GM23248 (cell line): ENCODE data around the gene GRM7.

Source experiments
- EZH2 ChIP-seq: fragments of 200-600 bp; sonication (generic); IDR thresholded peaks from 2 replicates; pipeline ENCODE4 v1.6.1; 2018; ENCODE audit warnings: antibody characterized with exemption, mild to moderate bottlenecking; ENCODE audit not compliant: insufficient read depth, poor library complexity, severe bottlenecking
- EZH2phosphoT487 ChIP-seq: fragments of 200-600 bp; sonication (generic); IDR thresholded peaks from 2 replicates; pipeline ENCODE4 v1.6.1; 2018; ENCODE audit warnings: antibody characterized with exemption, moderate library complexity, mild to moderate bottlenecking, low read depth; ENCODE audit not compliant: insufficient read depth

DNA sequence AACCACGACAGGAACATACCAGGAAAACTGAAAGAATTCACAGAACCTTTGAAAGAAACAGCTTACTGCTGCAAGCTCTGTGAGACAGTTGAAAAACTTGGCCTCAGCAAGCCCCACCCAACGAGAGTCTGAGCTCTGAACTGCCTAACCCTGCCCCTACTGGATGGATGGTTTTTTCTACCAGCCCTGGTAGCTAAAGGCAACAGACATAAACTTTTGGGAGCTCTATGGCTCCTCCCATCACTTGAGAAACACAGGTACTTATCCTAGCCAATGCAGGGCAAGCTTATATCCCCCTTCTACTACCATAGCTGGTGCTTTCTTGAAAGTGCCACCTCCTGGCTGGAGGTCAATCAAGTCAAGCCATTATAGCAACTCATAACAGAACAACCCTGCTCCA lies 471.8 kb downstream of the GRM7 start:
- TF ChIP-seq EZH2phosphoT487 (no peak), EZH2 (no peak)
